Progenitor cell of endocrine pancreas (in vitro differentiated cells): ENCODE measurements around the gene LAGE3. TPM values are rescaled to one million over a fixed set of nuclear protein-coding genes. Genes with fewer than 3 reads are reported as not detected.

ENCODE experiments used
- DNase-seq: peaks from one replicate; pipeline ENCODE4 v3.0.0; 2021; ENCODE audit warnings: low spot score; ENCODE audit not compliant: unreplicated experiment
- H3K27ac Mint-ChIP-seq: 2 replicates; pipeline ENCODE4 v1.8.0; 2021; ENCODE audit warnings: mild to moderate bottlenecking, moderate library complexity, mixed read lengths
- H3K27me3 Mint-ChIP-seq: 2 replicates; pipeline ENCODE4 v1.8.0; 2021; ENCODE audit warnings: mixed read lengths
- H3K36me3 Mint-ChIP-seq: 2 replicates; pipeline ENCODE4 v1.8.0; 2022; ENCODE audit warnings: mixed read lengths; ENCODE audit not compliant: insufficient read depth
- H3K4me1 Mint-ChIP-seq: 2 replicates; pipeline ENCODE4 v1.8.0; 2021; ENCODE audit warnings: low read depth, mixed read lengths
- H3K4me3 Mint-ChIP-seq: 2 replicates; pipeline ENCODE4 v1.8.0; 2021; ENCODE audit warnings: low read depth, mild to moderate bottlenecking, moderate library complexity, mixed read lengths
- H3K9me3 Mint-ChIP-seq: 2 replicates; pipeline ENCODE4 v1.8.0; 2021; ENCODE audit warnings: low read depth, mixed read lengths
- total RNA-seq: library from RNA; stranded (reverse); gene quantifications from 2 replicates; pipeline ENCODE4 v1.2.1, GENCODE V29; 2021
- TF ChIP-seq, protein P1 (sequence below): fragments of 200-600 bp; sonication (generic); IDR thresholded peaks from one replicate; pipeline ENCODE4 v1.5.0; 2021; ENCODE audit warnings: antibody characterized with exemption, mild to moderate bottlenecking; ENCODE audit not compliant: unreplicated experiment

LAGE3 gene
- total RNA-seq, 1 donor from 2014 or later = 13.5 TPM

DNA sequence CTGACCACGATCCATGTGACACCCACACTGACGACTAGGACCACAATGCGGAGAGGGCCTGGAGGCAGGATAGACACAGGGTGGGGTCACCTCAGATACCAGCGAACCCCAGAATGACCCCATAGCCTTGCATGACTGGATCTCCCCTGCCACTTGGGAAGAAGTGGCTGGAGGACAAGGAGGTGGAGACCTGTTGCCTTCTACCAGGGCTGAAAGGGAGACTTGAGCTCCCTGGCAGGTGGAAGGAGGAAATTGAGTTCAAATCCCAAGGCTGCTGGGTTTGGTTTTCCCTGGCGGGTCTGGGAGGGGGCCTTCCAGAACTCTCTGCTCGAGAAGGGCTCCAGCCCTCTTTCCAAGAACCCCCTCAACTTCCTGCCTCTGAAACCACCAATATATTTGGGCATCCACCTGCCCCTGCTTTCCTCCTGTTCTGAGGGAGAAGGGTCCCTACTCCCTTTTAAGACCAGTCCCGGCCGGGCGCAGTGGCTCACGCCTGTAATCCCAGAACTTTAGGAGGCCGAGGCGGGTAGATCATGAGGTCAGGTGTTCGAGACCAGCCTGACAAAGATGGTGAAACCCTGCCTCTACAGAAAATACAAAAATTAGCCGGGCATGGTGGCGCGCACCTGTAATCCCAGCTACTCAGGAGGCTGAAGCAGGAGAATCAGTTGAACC, 33.9 kb upstream of the LAGE3 start:
- no peak overlapping the region for H3K4me3 Mint-ChIP-seq
- H3K27me3 Mint-ChIP-seq = no peaks in the 10 kb centered on the region
- peaks cover 9% of the 10 kb centered on the region for H3K36me3 Mint-ChIP-seq
- H3K9me3 Mint-ChIP-seq = peaks cover 23% of the 10 kb centered on the region
- peaks cover 11% of the 10 kb centered on the region for H3K4me1 Mint-ChIP-seq
- DNase-seq = no peak
- no peak overlapping the region for H3K27ac Mint-ChIP-seq
- TF ChIP-seq, protein P1, sequence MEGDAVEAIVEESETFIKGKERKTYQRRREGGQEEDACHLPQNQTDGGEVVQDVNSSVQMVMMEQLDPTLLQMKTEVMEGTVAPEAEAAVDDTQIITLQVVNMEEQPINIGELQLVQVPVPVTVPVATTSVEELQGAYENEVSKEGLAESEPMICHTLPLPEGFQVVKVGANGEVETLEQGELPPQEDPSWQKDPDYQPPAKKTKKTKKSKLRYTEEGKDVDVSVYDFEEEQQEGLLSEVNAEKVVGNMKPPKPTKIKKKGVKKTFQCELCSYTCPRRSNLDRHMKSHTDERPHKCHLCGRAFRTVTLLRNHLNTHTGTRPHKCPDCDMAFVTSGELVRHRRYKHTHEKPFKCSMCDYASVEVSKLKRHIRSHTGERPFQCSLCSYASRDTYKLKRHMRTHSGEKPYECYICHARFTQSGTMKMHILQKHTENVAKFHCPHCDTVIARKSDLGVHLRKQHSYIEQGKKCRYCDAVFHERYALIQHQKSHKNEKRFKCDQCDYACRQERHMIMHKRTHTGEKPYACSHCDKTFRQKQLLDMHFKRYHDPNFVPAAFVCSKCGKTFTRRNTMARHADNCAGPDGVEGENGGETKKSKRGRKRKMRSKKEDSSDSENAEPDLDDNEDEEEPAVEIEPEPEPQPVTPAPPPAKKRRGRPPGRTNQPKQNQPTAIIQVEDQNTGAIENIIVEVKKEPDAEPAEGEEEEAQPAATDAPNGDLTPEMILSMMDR = no peak

- DNase-seq = no peak
- peaks cover 5% of the 10 kb centered on the region for H3K4me1 Mint-ChIP-seq
- no peak overlapping the region for H3K27ac Mint-ChIP-seq
- H3K27me3 Mint-ChIP-seq = no peaks in the 10 kb centered on the region
- peaks cover 23% of the 10 kb centered on the region for H3K9me3 Mint-ChIP-seq
- H3K4me3 Mint-ChIP-seq = no peak overlapping the region
- H3K36me3 Mint-ChIP-seq = peaks cover 9% of the 10 kb centered on the region
- TF ChIP-seq, protein P1 = no peak
Observed at GRCh38 chrX:154511761-154512160, 32.7 kb upstream of the LAGE3 start.

GRCh38 chrX:154509455-154509854, 30.4 kb upstream of the LAGE3 start:
- Mint-ChIP-seq H3K36me3 (peaks cover 11% of the 10 kb centered on the region), H3K27me3 (no peaks in the 10 kb centered on the region), H3K4me3 (no peak overlapping the region), H3K9me3 (peaks cover 20% of the 10 kb centered on the region), H3K4me1 (no peaks in the 10 kb centered on the region), H3K27ac (no peak overlapping the region)
- no peak for DNase-seq
- TF ChIP-seq, protein P1 = no peak

- DNase-seq = no peak
- no peak overlapping the region for H3K27ac Mint-ChIP-seq
- H3K9me3 Mint-ChIP-seq = peaks cover 15% of the 10 kb centered on the region
- TF ChIP-seq, protein P1 = no peak
- no peak overlapping the region for H3K4me3 Mint-ChIP-seq
- H3K4me1 Mint-ChIP-seq = no peaks in the 10 kb centered on the region
- no peaks in the 10 kb centered on the region for H3K27me3 Mint-ChIP-seq
- H3K36me3 Mint-ChIP-seq = peaks cover 9% of the 10 kb centered on the region
Observed at GRCh38 chrX:154508384-154508745, 29.3 kb upstream of the LAGE3 start.

GRCh38 chrX:154507673-154508383, 28.7 kb upstream of the LAGE3 start:
- H3K4me3 Mint-ChIP-seq = no peak overlapping the region
- H3K9me3 Mint-ChIP-seq = peaks cover 15% of the 10 kb centered on the region
- no peaks in the 10 kb centered on the region for H3K27me3 Mint-ChIP-seq
- peaks cover 9% of the 10 kb centered on the region for H3K36me3 Mint-ChIP-seq
- no peak for DNase-seq
- TF ChIP-seq, protein P1 = no peak
- H3K4me1 Mint-ChIP-seq = no peaks in the 10 kb centered on the region
- no peak overlapping the region for H3K27ac Mint-ChIP-seq
